Activated CD4-positive, alpha-beta T cell treated with anti-CD3 and anti-CD28 coated beads for 24 hours (primary cell): ENCODE measurements around the gene HUNK.

Experiments
- DNase-seq, 2 donors: peaks; one replicate each; pipeline ENCODE4 v3.0.0-alpha.2; 2020; ENCODE audit warnings: low read depth in 2 of 2

Gene HUNK

DNA sequence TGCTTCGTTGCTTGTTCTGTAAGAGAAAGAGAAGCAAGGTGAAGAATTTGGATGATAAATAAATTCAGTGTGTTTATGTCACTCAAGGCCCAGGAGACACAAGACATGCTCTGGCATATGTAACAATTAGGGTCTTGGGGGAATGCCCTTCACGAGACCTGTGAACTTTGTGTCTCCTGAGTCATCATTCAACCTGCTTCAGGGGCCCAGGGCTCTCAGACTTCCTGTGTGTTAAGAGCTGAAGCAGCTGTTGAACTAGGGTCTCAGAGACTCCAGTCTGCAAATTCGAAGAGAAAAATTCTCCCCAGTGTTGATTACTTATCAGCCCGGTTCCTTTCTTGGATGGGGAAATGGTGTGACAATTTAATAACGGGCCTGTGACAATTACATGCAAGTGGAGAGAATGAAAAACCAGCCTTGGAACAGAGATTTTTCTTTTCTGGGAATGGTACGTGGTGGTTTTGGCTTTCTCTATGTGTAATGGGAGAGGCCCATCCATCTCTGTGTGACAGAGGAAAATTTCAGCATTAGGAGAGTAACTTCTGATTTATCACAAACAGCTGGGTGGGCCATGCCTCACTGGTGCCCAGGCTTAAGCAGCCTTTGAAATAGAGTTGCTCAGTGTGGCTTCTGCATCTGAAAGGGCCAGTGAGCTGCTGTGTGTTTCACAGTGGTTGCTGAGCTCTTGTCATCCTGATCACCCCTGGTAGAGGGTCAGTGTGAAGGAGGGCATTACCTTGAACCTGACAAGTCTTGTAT is 22.4 kb downstream of the HUNK start:
- DNase-seq = no peak

DNA sequence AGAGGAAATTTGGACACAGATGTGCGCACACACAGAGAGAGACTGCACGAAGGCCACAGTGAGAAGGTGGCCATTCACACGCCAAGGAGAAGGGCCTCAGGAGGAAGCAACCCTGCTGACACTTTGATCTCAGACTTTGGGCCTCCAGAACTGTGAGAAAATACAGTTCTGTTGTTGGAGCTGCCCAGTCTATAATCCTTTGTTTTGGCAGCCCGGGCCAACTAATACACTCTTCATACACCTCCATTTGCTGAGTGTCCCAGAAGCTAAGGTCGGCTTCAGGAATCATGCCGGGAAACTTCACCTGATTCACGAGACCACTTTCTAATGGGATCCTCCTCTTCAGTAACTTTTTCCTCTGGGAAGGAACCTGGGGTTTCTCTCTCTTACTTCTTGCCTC is 23.2 kb downstream of the HUNK start:
- DNase-seq = no peak

DNA sequence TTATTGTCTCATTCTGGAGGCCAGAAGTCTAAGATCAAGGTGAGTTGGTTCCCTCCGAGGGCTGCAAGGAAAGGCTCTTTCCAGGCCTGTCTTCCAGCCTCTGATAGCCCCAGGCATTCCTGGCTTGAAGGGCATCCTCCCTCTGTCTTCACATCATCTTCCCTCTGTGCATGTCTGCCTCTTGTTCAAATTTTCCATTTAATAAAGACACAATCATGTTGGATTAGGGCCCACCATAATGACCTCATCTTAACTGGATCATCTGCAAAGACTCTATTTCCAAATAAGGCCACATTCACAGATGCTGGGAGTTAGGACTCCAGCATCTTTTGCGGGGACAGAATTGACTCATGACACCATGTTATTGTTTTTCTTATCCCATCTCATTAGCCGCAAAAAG is 24.5 kb downstream of the HUNK start:
- no peak for DNase-seq

DNA sequence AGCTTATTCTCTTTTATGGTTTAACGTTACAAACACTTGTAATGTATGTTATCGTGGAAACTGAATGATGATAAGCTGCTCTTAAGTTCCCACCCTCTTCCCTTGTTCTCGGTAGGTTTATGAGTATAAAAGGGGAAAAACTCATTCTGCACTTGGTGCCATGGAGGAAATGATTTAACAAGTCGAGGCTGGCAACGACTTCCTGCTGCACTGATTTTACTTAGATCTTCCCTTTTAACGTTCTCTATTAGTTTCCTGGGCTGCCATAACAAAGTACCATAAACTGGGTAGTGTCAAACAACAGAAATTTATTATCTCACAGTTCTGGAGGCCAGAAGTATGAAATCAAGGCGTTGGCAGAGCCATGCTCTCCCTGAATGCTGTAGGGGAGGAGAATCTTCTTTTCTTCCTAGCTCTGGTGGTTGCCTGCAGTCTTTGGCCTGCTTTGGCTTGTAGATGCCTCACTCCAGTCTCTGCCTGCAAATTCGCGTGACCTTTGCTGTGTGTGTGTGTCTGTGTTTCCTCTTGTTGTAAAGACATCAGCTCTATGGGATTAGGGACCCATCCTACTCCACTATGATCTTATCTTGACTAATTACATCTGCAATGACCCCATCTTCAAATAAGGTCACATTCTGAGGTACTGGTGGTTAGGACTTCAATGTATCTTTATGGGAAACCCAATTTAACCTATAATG is 26.3 kb downstream of the HUNK start:
- DNase-seq = no peak

DNA sequence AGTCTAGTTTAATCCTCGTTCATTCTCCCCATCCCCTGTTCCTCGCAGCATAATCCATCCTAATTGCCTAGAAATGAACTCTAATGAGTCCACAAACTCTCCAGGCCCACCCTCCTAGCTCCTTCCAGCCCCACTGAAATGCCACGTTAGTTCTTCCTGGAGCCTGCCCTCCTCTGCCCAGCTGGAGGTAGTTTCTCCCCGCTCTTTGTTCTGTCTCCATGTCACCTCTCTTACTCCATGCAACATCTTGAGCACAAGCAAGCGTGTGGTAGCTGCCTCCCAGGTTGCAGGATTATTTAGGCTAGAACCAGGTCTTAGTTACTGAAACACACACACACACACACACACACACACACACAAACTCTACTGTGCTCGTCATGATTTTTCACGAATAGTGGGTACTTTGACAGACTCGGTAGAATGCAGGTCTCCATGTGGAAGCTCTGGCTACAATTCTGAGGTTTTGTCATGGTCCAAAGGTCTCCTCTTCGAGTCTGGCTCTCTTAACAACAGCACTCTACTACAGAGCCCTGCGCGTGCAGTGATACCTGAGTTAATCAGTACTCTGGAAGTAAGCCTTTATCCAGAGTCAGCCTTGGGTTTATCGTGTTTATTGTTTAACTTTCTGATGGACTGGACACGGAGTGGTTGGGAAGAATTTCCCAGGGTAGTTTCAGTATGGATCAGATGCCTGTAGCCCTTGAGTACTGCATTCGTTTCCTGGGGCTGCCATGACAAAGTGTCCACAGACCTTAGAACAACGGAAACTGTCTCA is 27.5 kb downstream of the HUNK start:
- DNase-seq = no peak

DNA sequence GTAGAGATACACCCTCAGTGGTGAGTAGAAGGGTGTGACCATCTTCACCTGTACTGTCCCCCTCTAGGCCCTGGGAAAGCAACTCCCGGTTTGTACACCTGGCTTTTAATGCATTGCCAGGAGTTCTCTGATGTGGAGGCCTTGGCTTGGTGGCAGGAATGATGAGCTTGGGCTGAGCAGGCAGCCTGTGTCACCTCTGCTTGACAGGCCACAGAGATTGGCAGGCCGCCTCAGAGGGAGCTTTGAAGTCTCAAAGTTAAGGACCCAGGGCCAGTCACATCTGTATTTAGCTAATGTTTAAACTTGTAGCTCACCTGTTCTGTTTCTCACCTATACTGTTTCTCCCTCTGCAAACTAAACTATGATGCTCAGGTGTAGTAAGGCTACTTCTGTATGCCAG is 28.5 kb downstream of the HUNK start:
- no peak for DNase-seq

DNA sequence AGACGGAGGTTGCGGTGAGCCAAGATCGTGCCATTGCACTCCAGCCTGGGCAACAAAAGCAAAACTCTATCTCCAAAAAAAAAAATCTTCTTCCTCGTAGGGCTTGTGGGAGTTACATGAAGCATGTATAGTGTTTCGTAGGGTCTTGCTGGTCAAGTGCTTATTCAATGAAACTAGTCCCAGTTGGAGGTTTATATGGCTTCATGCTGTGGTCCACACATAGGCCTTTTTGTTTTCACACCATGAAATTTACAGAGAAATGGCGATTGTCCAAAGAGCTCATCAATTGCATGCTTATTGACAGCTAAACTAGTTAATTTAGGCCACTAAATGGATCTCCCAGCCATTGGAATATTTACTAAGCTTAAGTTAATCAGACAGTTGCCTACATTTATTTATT is 29.6 kb downstream of the HUNK start:
- DNase-seq = no peak

DNA sequence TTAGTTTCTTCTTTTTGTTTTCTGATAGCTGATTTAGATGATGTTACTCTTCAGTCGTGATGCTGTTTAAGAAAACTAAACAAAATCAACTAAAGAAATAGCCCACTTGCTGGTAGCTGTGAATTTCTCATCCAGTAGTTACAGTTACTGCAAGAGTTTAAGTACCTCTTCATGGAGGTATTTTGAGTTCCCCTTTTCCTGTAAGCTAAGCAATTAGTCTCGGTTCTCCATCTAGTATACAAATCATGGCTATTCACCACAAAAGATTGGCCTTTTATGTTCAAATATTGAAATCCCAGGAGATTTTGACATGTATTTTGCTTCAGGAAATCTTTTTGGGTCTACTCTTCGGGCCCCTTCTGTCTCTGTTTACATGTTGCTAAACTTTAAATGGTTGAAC is 31.1 kb downstream of the HUNK start:
- DNase-seq = no peak

DNA sequence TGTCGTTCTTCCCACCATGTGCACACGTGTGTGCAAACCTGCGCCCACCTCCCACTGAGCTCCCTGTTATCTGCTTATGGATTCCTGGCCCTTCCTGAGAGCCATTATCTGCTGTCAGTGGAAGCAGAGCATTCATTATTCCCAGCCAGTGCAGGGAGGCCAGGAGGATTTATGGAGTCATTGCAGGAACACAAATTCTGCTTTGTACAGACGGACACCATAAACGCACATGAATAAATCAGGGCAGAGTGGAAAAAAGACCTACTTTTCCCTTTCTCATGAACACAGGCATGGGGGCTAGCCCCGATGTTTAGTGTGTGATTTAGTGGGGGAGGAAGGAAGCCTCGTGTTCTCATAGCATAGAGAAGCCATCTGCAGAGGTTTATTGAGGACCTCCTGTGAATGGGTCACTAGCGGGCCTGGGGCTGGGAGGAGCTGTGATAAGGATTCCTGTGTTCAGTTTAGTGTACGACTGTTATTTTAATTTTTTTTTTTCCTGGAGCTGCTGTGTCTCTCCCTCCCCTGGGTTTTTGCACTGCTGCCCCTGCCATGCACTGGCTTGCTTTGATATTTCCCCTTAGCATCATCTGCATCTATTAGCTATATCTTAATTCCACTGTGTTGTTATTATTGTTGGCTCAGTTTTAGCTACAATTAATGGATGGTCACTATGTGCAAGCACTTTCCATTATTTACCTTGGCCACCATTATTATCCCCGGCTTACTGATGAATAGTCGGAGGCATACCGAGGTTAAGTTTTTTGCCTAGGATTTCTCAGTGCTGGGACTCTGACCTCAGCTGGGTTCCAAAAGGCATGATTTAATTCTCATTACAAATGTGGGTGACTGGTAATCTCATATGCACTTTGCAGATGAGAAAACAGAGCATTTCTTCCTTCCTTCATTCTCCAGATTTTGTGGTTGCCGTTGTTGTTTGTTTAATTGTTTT is 33.0 kb downstream of the HUNK start:
- no peak for DNase-seq

DNA sequence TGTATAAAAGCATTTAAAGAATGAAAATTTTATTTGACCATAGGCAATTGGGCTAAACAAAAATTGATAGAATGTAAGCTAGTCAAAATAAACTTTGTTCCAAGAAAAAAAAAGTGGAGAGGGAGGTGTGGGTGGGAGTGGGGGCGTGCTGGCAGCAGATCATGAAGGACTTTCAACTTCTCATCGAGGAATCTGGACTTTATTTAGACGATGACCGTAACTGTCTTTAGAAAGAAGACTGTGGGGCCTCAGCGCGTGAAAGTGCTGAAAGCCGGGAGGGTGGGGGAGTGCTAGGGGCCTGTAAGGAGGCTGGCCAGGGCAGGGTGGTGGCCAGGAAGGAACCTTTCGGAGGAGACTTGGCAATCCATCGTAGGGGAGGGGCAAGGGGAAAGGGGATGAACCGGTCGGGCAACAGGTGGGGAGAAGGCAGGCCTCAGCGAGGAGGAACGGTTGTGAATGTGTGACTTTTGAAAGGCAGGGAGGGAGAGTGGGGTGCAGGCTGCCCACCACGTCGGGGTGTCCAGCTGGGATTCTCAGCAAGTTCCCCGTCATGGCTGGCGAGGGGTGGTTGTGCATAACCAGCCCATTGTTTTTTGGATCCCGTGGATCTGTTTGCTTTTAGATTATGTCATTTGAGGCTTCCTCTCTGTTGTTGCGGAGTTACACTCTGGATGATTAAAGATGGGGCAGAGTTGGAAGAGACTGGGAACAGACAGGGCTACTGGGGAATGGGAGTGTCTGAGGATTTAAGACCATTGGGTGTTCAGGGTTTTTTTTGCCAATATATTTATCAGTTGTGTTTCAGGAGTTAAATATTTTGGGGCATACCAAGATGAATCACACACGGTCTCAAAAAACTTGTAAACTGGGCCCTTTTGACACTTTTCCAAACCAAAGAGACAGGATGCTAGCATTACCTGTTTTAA is 35.5 kb downstream of the HUNK start:
- no peak for DNase-seq

DNA sequence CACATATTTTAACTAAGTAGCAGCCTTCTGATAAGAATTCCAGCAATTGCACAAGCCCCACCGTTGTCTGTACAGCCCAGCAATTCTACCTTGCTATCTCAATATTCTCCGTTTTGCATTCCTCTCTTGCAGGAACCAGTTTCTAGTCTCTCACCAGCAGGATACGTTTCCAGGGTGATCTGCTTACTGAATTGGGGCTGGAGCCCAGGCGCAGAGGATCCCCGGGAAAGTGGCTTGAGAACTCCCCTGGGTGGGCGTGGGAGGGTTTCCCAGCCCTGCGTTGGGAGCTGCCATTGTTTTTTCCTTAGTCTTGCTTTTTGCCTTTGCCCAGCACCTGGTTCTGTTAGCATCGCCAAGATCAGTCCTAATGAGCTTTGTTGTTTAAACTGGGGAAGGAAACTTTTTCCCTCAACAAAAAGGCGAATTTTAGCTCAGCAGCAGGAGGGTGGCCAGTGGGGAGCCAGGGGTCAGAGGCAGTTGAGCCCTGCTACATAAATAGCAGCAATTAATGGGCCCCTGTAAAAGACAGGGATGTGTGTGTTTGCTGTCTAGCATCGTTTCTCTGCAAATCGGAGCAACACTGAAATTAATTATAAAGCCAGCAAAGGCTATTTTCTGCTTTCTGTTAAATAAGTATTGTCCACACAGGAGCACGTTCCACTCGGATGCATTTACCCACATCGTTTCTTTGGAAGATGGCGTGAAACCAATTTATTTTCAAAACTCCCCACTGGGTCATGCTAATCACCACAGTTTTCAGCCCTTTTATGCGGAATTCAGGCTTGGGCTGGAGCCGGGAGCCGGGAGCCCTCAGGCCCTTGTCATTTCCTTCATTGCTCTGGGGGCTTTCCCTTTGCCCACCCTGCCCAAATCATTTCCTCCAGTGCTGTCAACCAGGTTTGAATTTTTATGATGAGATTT is 36.6 kb downstream of the HUNK start:
- DNase-seq = no peak

DNA sequence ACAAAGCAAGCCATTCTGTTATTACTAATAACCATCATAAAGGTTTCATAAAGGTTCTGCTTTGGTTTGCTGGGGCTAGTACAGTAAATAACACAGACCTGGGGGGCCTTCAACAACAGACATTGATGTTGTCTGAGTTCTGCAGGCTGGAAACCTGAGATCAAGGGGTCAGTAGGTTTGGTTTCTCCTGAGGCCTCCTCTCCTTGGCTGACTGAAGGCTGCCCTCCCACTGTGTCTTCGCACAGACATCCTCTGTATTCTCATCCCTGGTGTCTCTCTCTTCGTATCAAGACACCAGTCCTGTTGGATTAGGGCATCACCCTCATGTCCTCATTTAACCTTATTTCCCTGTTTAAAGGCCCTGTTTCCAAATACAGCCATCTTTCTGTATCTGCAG is 37.3 kb downstream of the HUNK start:
- DNase-seq = no peak

DNA sequence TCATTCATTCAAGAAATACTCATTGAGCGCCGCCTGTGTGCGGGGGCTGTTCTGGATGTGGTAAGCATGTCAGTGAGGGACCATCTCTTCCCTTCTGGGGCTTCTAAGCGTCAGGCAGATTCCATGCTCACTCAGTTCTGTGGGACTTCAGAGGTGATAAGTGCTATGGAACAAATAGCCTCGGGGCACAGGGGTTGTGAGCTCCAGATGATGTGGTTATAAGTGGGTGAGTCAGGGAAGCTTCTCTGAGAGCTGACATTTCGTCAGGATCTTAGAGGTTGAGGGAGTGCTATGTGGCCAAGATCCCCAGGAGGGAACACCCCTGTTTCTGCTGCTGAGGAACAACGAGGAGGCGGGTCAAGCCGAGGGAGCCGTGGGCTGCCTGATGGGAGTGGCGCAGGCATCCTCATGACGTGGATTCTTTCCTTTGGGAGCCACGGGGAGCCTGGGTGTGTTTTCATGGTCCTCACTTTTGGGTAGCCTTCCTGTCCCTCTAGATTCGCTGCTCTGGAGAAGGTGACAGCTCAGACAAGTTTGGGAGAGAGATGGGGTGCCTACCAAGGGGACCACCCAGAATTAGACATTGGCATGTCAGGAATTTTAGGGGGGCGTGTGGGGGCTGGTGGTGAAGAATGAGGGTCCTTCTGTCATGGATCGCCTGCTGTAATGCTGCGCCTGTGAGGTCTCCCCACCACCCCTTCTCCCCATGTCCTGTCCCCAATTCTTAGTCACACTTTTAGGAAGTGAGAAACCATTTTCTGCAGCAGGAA is 38.5 kb downstream of the HUNK start:
- DNase-seq = no peak

DNA sequence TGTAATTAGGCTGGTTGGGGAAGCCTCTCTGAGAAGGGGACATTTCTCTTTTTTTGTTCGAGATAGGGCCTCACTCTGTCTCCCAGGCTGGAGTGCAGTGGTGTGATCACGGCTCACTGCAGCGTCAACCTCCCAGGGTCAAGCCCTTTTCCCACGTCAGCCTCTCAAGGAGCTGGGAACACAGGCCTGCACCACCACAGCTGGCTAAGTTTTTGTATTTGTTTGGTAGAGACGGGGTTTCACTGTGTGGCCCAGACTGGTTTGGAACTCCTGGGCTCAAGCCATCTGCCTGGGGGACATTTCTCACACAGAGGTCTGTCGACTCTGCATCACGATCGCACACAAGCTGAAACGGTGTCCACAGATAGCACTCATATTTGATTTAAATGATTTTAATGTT is 39.7 kb downstream of the HUNK start:
- DNase-seq = no peak

DNA sequence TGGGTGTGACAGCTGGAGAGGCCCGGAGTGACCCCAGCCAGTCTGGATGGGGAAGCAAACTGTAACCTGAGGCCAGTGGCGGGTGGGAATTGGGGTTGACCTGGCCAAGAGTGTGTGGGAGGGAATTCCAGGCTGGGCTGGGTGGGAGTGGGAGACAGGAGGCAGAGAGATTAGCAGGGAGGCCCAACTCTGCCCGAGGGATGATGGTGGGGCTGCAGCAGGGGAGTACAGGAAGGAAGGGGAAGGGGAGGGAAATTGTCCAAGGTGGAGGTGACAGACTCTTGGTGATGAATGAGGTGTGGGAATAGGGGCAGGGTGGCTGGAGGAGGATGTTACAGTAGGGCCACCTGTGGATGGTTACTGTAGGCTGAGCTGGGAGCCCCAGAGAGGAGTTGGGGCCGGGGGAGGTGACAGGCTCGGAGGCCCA is 40.4 kb downstream of the HUNK start:
- DNase-seq = no peak

DNA sequence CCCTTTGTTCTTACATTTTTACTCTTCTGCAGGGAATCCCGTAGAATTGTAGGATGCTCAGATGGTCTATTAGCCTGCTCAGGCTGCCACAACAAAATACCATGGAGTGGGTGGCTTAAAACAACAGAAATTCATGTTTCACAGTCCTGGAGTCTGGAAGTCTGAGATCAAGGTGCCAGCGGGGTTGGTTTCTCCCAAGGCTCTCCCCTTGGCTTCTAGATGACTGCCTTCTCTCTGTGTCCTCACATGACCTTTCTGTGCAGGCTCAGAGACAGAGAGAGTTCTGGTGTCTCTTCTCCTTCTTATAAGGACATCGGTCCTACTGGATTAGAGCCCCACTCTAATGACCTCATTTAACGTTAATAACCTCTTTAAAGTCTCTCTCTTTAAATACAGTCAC is 41.7 kb downstream of the HUNK start:
- DNase-seq = no peak

DNA sequence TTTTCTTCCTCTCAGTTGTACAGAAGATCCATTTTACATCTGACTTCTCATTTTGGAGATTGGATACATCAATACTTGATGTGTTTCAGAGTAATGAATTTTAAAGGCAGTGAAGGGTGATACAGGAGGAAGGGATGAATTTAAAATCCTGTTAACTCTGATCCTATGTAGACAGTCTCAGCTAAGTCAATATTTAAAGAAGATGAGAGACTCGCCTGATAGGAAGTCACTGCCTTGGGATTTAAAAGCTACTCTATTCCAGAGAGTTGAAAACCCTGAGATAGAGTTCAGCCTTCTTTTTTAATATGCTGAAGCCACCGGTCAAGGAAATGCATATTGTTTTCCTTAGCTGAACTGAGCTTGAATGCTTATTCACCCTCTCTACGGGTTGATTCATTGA is 42.7 kb downstream of the HUNK start:
- no peak for DNase-seq

DNA sequence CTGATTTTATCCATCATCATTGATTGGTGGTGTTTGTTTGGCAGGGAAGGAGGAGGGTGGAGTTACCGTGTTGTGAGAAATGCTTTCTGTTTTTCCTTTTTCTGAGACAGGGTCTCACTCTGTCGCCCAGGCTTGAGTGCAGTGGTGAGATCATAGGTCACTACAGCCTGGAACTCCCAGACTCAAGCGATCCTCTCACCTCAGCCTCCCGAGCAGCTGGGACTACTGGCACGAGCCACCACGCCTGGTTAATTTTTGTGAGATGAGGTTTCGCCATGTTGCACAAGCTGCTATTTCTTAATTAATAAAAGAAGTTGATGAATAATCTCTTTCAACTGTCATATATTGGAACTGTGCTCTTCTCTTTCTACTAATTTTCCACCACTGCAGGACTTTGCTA is 44.3 kb downstream of the HUNK start:
- no peak for DNase-seq
